Right renal pelvis (tissue), 4 donors: ENCODE data around the gene RBMS3. TPM values are rescaled to one million over a fixed set of nuclear protein-coding genes. Genes with fewer than 3 reads are reported as not detected.

Experiments used
- DNase-seq, 4 donors: peaks; one replicate each; pipeline ENCODE4 v3.0.0-alpha.2; 2013; ENCODE audit warnings: low read depth in 4 of 4, low spot score in 3 of 4, missing footprints in 1 of 4
- polyA plus RNA-seq, 4 donors: library from polyadenylated mRNA; unstranded; fragments of 120-200 nt; gene quantifications; one replicate each; pipeline ENCODE4 v1.2.1, GENCODE V29; 2013; ENCODE audit not compliant: insufficient read length in 4 of 4

RBMS3 gene
- polyA plus RNA-seq, 4 donors = 10.3 to 15.0 (median 14.5) TPM

DNA sequence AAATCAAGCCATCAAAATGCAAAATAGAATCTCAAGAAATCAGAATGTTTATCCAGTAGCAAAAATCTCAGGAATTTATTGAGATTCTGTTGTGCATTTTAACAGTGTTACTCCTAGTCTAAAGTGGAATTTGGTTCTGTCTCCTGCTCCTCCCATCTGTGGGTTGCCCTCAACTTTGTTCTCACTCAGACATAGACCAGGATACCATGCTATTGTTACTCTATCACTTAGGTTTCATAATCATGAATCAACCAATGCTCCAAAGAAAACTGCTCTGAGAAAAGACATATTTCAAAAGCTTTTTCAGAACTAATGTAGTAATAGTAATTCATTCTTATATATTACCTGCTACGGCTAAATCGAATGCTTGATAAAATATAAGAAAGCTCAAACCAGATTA, 274.7 kb downstream of the RBMS3 start:
- no peak for DNase-seq

GRCh38 chr3:29557186-29557585, 276.3 kb downstream of the RBMS3 start:
- DNase-seq = no peak

DNA sequence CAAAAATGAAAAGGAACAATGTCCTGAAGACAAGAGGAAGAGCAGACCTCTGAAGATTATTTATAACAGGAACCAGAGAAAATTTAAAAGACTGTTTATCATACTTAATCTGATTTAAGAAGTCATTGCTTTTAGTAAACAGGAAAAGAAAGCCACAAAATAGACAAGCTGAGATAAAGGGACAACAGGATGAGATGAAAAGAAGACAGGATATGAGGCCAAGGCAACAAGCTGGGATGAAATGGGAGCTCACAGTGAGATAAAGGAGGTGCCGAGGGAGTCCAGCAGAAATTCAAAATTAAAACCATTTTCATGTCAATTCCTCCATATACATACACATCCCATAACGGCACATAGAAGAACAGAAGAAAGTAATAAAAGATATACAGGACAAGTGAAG, 277.0 kb downstream of the RBMS3 start:
- no peak for DNase-seq

- no peak for DNase-seq
These were observed 279.0 kb downstream of the RBMS3 start for GRCh38 chr3:29559741-29560465.

- DNase-seq = no peak
These were observed 280.8 kb downstream of the RBMS3 start for GRCh38 chr3:29561651-29562149.

DNA sequence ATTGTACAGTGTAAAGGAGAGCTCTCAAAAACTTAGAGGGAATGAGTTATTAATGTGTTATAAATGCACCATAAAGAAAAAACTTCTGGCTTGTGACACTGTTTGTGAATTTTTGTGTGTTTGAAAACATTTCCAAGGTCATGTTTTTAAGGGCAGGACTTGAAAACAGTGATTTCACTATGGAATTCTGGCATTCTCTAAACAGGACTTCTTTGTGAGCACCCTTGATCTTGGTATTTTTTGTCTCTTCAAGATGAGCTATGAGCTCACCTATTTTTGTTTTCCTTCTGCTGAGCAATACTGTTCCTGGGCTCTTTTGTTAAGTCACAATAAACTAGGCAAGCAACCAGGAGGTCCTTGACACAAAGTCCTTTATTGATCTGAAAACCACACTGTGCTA, 284.4 kb downstream of the RBMS3 start:
- DNase-seq = no peak

DNA sequence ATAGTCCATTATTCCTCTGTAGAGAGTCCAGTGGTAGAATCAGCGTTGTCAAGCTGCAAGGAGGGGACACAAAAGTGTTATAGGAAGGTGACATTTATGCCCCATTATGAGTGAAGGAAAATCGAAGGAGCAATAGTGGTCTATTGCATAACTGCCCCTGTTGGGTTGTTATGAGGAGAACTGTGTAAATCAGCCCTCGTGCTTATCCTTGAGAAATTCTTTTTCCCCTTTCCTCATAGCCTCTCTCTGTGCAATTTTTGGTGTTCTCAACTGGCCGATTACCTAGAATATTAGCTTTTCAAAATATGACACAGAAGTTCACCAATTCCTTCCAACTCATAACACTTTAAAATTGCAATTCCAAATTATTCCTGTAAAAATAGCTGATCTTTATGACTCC, 286.6 kb downstream of the RBMS3 start:
- DNase-seq = no peak

GRCh38 chr3:29568355-29568754, 287.5 kb downstream of the RBMS3 start:
- DNase-seq = no peak

DNA sequence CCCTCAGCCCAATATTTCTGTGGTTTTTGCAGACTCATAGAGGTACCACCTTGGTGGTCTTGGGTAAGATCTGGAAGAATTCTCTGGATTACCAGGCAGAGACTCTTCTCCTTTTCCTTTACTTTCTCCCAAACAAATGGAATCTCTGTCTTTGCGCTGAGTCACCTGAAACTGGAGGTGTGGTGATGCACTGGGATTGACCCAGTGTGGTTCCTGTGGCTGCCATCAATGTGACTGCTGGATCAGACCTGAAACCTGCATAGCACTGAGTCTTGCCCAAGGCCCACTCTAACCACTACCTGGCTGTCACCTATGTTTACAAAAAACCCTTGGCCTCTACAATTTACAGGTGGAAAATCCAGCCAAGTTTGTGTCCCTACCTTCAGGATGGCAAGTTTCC, 295.3 kb downstream of the RBMS3 start:
- DNase-seq = no peak

DNA sequence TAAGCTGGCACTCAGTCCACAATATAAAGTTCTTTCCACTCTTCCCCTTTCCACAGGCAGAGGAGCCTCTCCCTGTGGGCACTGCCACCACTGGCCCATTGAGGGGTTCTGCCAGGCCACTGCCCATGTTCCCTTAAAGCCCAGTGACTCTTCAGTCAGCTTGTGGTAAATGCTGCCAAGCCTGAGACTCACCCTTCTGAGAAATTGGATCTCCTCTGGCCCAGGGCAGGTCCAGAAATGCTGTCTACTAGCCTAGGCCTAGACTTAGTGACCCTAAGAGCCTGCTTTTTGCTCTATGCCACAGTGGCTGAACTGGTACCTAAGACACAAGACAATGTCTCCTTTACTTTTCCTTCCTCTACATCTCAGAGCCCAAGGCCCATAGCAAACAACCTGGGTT, 295.8 kb downstream of the RBMS3 start:
- DNase-seq = no peak

DNA sequence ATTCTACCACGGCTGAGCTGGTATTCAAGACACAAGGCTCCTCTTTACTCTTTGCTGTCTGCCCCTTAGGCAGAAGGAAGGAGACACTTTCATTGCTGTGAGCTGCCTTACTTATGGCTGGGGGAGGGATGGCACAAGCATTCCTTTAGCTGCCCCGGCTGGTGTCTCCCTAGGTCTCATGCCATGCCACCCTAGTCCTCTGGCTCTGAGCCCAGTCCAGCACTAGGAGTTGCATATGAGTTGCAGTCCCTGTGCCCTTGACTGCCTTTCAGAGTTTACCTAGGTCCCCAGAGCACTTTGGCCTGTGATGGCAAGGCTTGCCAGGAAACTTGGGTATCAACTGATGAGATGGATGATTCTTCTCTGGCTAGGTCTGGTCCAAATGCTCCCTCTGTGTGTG, 296.4 kb downstream of the RBMS3 start:
- no peak for DNase-seq

DNA sequence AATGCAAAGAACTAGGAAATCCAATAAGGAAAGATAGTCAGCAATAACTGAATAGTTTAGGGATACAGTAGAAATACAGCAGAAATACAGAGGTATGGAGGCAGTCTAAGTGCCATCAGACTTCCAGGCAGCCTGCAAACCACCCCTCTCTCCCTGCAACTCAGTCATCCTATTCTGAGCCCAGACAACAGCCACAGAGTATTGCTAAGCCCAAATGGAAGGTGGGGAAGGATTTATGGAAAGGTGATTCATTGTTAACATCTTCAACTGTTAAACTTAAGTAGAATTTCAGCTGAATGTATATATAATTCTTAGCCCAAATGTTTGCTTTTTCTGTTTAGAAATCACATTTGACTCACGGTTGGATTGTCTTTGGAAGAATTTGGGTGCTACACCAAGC, 300.4 kb downstream of the RBMS3 start:
- DNase-seq = no peak

GRCh38 chr3:29582273-29582672, 301.4 kb downstream of the RBMS3 start:
- no peak for DNase-seq

DNA sequence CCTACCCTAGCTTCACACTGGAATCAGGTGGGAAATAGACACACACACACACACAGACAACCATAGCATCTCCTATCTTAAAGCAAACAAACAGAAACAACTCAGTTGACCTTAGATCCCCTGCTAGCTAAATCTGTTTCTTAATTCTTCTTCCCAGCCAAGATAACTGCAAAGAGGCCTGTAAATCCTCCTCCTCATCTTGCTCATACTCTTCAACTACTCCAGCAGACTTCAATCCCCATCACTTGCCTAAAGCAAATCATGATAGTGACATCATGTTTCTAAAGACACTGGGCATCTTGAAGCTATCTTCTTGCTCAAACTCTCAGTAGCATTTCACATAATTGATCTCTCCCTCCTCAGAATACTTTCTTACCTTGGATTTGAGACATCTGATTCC, 303.0 kb downstream of the RBMS3 start:
- DNase-seq = no peak

GRCh38 chr3:29585368-29585767, 304.5 kb downstream of the RBMS3 start:
- DNase-seq = no peak

DNA sequence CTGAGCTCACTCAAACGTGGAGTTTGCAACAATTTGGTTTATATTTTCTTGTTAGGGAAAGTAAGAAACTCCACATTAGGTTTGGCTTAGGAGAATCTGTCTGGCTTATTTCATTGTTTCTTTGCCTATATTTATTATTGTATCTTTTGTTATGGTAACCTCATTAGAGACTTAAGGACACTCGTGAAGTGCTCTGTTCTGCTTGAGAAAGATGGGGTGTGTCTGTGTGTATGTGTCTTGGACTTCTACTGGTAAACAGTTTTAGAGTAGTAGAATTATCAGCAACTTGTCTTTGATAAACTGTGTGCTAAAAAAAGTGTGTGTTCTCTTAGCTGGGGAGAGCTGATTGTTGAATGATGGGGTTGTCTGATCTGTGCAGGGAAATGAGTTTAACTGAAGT, 306.5 kb downstream of the RBMS3 start:
- DNase-seq = no peak

- no peak for DNase-seq
These were observed 309.1 kb downstream of the RBMS3 start for GRCh38 chr3:29590012-29590411.

- DNase-seq = no peak
These were observed 309.6 kb downstream of the RBMS3 start for GRCh38 chr3:29590461-29590860.

- no peak for DNase-seq
These were observed 310.7 kb downstream of the RBMS3 start for GRCh38 chr3:29591579-29591978.

- no peak for DNase-seq
These were observed 312.9 kb downstream of the RBMS3 start for GRCh38 chr3:29593802-29594201.

DNA sequence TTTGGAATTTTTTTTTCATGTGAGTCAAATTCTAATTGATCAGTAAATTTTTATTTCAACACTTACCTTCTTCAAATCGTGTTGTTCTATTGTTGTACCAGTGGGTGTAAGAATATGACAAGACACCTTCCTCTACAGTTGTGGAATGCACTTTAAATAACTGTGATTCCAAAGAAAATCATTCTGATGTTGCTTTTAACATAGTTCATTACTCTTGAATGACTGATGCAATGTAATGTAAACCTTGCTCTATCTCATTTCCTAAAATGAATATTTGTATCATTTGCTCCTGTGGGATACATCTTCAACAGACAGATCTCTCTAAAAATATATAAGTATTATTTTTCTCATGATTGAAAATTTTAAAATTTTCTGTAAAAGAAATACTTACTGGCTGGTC, 313.4 kb downstream of the RBMS3 start:
- DNase-seq = no peak

DNA sequence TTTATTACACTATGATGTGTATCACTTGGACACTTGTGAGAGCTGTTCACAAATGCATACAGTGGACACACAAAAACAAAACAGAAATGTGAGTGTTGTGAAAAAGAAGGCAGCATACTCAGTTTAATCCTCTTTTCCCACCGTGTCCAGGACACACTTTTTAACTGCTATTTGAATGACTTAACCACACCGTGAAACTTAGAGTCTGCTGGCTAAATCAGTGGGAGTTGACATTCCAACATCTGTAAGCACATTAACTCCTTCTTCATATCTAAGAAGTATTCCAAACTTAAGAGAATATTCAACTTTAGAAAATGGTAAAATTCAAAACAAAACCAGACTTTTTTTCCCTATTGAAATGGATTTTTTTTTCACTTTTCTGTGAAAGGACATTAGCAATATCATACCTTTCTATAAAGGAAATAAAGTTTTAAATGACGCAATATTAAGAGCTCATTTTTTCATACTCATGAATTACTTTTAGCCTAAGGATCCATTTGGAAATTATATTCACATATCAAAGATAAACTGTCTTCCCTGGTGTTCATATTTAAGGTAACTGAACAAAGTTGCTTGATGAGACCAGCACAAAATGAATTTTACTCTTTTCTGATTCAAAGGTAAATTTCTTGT, 316.6 kb downstream of the RBMS3 start:
- no peak for DNase-seq
